Superior temporal gyrus (tissue), 1 donor: Measurements from ENCODE around the gene TMPRSS11B.
"Not testable (repeated sequence)": the region's sequence is repeated elsewhere in the genome, so short reads cannot be mapped to it uniquely, and the experiment has no call there.

ENCODE experiments used
- DNase-seq: peaks from one replicate; pipeline ENCODE4 v3.0.0-alpha.2; 2016; ENCODE audit errors: extremely low spot score

TMPRSS11B gene

DNA sequence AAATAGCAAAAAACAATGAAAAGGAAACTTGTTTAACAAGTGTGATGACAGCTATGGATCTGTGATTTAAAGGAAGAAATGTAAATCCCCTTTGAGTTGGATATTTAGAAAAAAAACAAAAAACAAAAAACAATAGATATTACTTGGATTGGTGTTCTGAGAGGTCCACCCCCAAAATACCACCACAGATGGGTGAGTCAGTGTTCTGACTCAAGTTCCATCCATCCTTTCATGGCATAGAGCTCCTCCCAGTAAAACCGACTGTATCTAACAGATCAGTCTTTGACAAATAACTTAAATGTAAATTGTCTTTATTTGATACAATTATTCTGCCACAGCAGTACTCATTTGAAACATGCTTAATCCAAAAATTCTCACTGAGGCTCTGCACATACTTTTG lies 27.4 kb downstream of the TMPRSS11B start:
- DNase-seq = no peak

DNA sequence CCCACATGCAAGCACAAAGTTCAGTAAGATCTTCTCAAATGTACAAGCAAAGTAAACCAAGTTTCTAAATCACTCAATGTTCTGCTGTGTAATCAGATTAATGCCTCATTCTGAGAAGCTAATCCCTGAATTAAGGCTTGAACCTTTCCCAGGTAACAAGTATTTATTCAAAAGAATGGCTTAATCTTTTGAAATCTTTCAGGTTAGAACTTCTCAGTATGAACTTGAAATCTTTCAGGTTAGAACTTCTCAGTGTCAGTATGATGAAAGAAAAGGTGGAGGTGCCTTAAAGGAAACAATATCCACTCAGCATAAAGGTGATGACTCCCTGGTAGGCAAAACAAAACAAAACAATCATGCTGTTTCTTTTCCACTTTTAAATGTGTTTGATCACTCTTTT lies 29.0 kb downstream of the TMPRSS11B start:
- DNase-seq = no peak

DNA sequence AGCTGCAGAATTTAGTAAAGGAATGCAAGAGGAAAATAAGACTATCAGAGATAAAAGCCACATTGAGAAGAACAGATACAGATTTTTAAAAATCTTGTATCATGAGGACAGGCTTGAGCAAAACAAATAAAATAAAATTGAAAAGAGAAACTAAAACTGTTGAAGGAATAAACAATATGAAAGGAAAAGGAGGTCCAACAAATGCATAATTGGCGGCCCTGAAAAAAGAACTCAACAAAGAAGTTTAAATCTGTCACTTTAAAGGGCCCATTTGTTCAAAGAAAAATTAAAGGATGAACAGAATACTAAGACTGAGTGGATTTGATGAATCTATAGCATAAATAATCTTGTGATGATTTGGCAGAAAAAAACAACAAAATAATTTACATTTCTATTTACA lies 36.5 kb downstream of the TMPRSS11B start:
- DNase-seq = no peak

DNA sequence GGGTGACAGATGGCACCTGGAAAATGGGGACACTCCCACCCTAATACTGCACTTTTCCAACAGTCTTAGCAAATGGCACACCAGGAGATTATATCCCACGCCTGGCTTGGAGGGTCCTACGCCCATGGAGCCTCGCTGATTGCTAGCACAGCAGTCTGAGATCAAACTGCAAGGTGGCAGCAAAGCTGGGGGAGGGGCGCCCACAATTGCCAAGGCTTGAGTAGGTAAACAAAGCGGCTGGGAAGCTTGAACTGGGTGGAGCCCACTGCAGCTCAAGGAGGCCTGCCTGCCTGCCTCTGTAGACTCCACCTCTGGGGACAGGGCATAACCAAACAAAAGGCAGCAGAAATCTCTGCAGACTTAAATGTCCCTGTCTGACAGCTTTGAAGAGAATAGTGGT lies 51.2 kb downstream of the TMPRSS11B start:
- not testable (repeated sequence) for DNase-seq

DNA sequence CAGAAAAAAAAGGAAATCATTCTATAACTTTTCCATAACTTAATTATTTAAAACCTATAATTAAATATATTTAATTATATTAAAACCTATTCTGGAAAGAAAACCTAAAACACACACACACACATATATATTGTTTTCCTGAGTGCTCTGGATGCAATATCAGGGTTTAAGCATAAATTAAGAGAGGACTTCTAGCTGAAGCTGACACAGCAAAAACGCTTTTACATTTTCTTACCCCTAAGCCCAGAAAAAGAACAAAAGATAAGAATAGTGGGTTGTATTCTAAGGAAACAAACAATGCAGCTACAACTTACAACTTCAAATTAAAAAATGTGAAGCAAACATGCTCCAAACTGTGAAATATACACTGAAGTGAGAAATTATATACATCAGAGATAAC lies 52.3 kb downstream of the TMPRSS11B start:
- no peak for DNase-seq

DNA sequence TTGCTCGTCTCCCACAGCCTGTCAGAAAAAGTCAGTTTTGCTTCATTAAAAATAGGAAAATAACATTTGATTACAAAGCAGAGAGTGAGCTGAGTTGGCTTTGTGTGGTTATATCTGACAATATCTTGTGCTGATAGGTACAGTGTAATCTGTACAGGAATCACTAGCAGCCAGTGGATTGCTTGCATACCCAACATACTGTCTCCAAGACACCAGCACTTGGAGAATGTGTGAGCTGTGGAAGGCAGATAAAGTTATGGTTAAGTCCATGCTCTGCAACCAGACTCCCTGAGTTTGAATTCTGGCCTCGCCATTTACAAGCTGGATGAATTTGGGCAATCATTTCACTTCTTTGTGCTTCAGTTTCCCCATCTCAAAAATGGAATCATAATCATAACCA lies 58.3 kb downstream of the TMPRSS11B start:
- no peak for DNase-seq

DNA sequence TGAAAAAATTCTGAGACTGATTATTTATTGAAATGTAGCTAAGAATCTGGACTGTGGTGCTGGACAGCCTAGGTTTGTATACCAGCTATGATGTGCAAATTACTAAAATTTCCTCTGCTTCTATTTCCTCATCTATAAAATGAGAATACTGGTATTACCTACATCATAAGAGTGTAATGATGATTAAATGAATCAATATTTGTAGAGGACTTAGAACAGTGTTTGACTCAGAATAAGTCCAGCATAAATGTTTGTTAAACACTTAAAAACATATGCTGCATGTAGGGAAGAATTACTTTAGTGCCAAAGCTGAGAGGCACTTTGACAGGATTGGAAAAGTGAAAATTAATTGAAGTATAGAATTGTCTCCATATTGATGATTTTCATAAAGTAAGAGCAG lies 60.6 kb downstream of the TMPRSS11B start:
- DNase-seq = no peak

DNA sequence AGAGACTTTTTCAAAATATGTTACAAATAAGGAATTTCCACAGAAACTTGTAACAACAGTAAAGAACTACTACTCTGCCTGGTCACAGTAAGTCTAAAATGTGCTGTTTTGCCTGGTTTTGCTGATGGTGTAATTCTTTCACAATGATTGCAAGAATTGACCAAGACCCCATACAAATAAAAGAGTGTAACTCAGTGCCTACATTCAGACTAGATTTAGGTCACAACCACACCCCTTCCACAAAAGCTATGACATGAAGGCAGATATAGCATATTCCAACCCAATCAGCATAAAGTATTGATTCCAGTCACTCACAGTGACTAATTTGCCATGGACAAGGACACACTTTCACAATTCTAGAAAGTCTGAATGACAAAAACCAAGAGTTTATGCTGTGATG lies 62.1 kb downstream of the TMPRSS11B start:
- DNase-seq = no peak

DNA sequence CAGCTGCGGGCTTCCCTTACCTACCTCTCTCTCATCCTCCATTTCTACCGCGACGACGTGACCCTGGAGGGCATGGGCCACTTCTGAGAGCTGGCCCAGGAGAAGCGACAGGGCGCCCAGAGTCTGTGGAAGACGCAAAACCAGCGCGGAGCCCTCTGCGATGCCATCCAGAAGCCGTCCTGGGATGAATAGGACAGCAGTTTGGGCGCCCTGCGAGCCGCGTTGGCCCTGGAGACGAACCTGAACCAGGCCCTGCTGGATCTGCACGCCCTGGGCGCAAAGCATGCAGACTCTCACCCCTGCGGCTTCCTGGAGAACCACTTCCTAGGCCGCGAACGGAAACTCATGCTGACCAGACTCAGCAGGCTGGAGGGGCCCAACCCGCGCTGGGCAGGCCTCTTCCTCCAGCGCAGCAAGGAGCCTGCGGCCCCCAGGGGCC lies 63.1 kb downstream of the TMPRSS11B start:
- no peak for DNase-seq

DNA sequence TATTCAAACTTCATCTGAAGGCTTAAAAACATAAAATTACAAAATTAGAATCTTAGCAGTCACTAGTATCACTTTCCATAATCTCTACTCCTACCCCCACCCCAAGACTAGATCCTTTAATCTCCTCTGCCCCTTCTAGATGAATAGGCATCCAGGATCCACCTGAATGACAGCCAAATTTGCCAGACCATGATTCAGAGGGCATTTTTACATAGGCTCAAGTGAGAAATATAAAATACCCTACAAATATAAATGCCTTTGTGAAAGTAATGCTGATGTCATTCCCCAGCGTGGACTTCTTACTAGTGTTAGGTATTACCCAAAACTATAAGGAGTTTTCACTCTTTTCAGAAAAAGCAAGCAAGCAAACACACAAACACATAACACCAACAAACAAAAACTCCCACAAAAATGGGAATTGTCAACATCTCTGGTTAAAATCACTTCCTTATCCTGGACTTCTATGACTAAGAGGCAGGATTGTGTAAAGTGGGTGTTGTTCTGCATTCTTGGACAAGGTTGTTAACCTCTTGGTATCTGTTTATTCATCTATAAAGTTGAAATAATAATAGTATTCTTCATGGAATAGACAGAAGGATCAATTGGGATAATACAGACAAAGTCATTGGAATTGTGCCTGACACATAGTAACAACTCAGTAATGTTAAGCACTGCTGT lies 64.5 kb downstream of the TMPRSS11B start:
- no peak for DNase-seq

DNA sequence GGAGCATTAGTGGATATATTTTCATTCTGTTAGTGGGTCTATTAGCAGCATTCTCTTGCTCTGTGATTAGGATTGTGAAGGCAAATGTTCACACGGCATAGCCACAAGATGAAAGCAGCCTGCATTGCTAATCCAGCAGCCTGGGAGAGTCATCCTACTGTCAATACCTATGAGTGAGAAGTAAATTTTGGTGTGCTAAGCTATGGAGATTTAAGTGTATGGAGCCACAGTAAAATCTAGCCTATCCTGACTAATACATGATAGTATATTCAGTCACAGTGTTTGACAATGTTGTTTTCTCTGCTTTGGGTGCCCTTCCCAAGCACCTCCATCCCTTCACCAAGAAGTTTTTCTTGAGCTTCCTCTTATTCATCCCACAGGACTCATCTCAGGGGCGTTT lies 68.6 kb downstream of the TMPRSS11B start:
- DNase-seq = no peak
